DMS 273 treated with DMSO at 0.1 percent for 48 hours (cell line): ENCODE measurements around the gene CDC5L.
"Not testable (repeated sequence)": the region's sequence is repeated elsewhere in the genome, so short reads cannot be mapped to it uniquely, and the experiment has no call there.

Experiments
- DNase-seq: peaks from one replicate; lab custom pipeline; 2025; lab: John Stamatoyannopoulos, UW

CDC5L gene

DNA sequence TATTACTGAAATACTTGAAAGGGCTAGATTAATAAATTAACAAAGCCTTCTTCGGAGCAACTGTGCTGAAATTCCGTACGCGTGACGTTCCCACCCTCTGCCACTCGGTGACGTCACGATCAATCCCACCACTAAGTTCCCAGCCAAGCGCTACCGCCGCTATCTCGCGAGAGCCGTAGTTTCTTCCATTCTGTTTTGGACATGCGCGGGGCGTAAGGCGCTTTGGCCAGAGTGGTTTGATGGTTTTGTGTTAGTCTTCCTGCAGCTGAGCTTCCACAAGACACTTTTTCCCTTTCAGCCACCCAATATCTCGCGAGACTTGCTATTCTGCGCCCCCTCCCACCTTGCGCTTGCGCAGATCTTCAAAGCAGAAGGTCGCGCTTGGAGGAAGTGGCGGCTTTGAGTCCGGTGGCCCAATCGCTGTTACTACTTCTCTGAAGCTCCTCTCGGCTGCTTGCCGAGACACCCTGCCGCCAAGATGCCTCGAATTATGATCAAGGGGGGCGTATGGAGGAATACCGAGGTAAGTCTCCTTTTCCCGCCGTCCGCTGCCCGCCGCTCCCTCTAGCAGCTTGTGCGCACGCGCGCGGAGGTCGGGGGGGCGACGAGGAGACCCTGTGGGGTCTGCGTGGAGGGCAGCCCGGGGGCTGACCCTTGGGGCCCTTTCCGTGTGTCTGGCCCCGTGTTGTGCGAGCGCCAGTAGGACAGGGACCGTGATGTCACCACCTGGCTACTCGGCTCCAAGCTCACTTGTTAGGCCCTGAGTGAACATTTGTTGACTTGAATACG lies at the start of gene CDC5L:
CDC5L (plus strand) TSS at position 361 of the 789 bp plus-strand sequence; CDS start at position 479, 118 bp downstream.
- DNase-seq: peak; percentile 97

DNA sequence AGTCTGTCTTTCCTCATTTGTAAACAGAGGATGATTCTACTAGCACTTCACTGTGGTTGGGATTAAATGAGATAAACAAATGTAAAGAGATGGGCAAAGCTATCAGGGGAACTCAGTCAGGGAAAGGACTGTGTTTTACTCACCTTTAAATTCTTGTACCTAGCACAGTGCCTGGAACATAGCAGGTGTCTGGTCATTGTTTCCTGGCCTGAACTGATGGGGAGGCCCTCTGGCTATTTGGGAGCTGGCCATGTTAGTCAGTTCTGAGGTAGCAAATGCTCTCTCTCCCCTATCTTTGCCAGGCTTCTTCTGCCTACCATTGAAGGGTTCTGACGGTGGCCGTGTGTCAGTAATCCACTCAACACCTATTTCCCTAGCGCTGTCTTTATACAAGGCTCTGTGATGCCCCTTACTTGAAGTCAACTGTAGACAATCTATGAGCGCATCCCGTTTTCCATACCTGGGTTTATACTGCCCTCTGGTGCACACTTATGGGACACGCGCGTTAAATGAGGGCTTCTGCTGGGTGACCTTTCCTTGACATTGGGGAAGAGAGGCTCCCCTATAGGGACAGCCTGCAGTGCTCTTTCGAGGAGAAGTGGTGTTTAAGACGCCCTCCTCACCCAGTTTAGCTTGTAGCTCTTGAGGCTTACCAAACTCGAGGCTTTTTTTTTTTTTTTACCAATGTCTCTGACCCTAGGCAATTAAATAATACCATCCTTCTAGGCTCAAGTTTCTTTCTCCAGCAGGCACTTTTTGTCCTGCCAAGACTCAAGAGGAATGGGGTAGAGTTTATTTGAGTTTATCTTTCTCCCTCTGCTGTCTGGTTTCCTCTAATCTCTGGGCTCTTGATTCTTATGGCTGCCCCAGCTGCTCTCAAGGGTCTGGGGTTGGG lies 49.0 kb upstream of the CDC5L start:
- DNase-seq: peak; percentile 15

DNA sequence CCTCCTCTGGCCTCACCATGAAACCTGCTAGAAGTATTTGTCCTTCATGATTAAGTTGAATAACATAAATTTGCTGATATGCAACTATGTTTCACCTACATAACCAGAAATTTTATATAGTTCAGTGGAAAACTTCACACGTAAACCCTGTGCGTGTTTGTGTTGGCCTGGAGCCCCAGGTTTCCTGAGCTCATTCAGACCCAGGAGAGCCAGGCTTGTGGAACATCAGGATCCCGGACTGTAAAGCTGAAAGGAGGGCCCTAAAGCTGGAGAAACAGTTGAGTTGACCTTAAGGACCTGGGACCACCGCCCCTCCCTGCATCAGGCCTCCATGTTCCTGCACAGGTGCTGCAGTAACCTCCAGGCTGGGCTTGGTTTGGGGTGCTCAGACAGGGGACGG lies 48.2 kb upstream of the CDC5L start:
- no peak for DNase-seq

GRCh38 chr6:44339763-44340625 lies 47.5 kb upstream of the CDC5L start:
- no peak for DNase-seq

DNA sequence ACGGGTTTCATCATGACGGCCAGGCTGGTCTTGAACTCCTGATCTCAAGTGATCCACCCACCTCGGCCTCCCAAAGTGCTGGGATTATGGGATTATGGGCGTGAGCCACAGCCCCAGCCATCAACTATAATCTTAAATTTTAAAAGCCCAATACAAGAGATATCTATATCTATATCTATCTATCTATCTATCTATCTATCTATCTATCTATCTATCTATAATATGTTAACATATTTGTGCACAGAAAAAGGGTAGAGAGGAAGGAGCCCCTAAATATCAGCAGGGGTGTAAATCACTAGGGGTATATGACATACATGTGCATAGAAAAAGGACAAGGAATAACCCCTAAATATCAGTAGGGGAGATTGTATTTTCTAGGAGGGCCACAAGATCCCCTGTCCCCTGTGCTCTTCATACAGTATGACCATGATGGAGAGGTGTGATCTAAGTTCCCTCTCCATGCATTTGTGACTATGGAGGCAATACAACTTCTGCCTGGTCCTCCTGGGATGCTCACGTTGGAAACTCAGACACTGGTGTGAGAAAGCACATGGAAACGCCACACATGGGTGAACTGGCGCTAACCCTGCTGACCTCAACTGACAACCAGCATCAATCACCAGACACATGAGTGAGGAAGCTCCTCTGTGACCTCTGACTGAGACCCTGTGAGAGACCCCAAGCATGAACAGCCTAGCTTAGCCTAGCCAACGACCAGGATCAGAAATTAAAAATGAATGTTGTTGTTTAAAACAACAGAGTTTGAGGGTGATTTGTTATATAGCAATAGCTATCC lies 46.2 kb upstream of the CDC5L start:
- no peak for DNase-seq

GRCh38 chr6:44342052-44342451 lies 45.5 kb upstream of the CDC5L start:
- no peak for DNase-seq

DNA sequence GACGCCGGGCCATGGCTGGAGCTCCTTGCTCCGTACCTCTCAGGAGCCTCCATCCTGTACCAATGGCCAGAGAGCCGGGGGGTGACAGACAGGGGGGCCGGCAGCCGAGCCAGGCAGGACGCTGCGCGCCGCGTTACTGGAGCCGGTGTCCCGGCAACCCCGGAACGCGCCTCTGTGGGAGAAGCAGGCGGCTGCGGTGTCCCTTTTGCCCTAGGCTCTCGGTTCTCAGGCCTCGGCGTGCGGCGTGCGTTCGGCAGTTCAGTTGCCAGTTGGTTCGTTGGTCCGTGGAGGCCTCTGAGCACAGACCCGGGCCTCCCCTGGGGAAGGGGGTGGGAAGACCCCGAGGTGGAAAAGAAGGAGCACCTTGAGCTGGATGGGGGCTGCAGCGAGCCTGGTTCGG lies 45.0 kb upstream of the CDC5L start, which contains the start of gene SPATS1:
SPATS1 (plus strand) TSS at position 162 of the 400 bp plus-strand sequence. CDS start 446 bp downstream, outside the sequence.
- DNase-seq: no peak

DNA sequence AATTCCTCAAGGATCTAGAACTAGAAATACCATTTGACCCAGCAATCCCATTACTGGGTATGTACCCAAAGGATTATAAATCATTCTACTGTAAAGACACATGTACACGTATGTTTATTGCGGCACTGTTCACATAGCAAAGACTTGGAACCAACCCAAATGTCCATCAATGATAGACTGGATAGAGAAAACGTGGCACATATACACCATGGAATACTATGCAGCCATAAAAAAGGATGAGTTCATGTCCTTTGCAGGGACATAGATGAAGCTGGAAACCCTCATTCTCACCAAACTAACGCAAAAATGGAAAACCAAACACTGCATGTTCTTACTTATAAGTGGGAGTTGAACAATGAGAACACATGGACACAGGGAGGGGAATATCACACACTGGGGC lies 40.7 kb upstream of the CDC5L start:
- not testable (repeated sequence) for DNase-seq

DNA sequence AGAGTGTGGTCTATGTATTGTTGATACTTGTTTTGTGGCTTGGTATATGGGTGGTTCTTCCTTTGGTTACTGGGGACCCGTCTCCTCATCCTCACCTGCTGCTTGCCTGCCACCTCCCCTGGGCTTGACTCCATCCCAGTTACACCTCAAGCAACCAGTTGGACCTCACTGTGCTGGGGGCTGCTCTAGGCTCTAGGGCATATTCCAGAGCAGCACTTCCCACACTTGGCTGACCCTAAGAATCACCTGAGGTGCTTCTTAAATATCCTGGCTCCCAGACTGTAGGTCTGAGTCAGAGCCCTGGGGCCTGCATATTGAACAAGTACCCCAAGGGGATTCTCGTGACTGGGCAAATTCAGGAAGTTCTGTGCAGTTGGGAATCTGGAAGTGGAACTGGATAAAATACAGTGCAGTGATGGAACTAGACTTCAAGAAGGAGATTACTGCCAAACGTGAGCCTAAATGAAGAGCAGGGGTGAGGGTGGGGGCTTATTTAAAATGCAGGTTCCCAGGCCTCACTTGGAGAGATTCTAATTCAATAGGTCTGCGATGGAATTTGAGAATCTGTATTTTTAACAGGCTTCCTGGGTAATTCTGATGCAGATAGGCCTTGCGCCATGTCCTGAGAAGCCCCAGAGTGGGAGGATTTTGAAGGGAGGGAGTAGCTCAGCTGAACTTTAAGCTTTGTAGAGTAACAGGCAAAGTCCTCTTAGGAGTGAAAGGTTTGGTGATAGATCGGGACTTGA lies 37.4 kb upstream of the CDC5L start:
- DNase-seq: no peak

DNA sequence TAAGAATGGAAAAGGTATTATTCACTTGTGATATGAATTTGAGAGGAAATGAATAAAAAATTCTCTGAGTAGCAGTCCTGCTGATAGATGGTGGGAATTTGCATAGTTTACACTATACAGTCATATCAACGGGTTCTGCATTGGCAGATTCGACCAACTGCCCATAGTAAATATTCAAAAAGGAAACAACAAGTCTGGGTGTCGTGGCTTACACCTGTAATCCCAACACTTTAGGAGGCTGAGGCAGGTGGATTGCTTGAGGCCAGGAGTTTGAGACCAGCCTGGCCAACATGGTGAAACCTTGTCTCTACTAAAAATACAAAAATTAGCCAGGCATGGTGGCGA lies 36.9 kb upstream of the CDC5L start:
- not testable (repeated sequence) for DNase-seq

DNA sequence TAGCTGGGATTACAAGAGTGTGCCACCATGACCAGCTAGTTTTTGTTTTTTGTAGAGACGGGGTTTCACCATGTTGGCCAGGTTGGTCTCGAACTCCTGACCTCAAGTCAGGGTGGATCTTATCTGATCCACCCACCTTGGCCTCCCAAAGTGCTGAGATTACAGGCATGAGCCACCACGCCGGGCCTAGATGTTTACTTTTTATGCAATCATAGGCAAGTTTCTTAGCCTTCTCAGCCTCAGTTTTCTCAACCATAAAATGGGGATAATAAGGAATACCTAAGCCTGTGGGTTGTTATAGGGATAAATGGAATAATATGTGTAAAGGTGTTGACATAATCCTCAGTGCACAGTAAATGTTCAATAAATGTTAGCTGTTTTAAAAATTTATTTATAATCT lies 35.2 kb upstream of the CDC5L start:
- no peak for DNase-seq

DNA sequence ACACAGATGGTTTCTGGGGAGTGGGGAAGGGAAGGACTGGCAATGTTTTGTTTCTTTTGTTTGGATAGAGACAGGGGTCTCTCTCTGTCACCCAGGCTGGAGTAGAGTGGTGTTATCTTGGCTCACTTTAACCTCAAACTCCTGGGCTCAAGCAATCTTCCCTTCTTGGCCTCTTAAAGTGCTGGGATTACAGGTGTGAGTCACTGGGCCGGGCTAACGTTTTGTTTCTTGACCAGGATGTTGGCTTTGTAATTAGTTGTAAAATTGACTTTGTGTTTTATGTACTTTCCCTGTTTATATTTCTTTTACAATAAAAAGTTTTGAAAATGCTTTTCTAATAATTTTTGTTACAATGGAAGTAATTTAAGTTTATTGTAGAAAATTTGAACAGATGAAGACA lies 34.2 kb upstream of the CDC5L start:
- DNase-seq: no peak

GRCh38 chr6:44355640-44356039 lies 31.9 kb upstream of the CDC5L start:
- no peak for DNase-seq

DNA sequence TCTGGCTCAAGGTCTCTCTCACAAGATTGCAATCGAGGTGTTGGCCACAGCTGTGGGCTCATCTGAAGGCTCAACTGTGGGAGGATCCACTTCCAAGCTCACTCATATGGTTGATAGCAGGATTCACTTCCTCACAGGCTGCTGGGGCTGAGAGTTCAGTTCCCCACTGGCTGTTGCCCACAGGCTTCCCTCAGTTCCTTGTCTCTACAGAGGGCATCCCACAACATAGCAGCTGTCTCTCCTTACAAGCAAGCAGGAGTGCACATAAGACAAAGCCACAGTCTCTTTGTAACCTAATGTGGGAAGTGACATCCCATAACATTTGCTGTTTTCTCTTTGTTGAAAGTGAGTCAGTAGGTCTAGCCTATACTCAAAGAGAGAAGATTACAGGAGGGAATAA lies 31.0 kb upstream of the CDC5L start:
- DNase-seq: no peak

DNA sequence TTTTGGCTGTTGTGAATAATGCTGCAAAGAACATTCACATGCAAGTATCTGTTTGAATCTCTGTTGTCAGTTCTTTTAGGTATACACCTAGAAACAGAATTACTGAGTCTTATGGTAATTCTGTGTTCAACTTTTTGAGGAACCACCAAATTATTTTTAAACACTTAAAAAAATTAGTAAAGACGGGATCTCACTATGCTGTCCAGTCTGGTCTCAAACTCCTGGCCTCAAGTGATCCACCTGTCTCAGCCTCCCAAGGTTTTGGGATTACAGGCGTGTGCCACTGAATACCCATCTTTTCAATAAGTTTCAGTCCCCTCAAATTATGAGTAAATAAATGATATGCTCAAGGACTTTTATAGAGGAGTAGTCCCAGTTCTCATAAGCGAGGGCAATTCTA lies 27.5 kb upstream of the CDC5L start:
- no peak for DNase-seq

- DNase-seq: no peak
These were observed 25.6 kb upstream of the CDC5L start for GRCh38 chr6:44361947-44362346.

DNA sequence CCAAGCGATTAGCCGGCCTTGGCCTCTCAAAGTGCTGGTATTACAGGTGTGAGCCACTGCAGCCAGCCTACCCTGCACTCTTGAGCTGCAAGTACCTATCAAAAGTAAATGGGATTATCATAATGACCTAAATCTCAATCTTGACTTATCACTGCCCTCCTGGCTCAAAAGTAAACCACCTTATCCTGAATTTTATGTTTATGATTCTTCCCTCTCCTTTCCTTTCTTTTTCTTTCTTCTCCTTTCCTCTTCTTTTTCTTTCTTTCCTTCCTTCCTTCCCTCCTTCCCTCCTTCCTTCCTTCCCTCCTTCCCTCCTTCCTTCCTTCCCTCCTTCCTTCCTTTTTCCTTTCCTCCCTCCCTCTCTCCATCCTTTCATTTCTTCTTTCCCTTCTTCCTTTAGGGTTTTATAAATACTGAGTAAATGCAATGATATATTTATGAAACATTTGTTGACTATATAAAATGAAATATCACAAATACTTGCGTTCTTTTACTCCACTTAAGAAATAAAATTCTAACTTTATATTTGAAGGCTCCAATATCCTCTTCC lies 24.1 kb upstream of the CDC5L start:
- DNase-seq: no peak

DNA sequence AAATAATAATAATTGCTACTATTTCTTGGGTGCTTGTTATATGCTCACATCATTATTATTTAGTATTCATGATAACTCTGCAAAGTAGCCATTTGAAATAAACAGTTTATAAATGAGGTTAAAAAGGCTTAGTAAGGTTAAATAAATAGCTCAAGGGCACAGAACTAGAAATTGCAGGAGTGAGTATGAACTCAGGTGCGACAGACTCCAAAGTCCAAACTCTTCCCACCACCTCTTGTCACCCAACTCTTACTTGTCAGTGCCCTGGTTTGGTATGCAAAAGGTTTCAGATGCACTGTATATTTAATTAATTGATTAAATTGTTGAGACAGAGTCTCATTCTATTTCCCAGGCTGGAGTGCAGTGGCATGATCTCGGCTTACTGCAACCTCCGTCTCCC lies 20.7 kb upstream of the CDC5L start:
- DNase-seq: no peak

- no peak for DNase-seq
These were observed 19.8 kb upstream of the CDC5L start for GRCh38 chr6:44367681-44368080.

DNA sequence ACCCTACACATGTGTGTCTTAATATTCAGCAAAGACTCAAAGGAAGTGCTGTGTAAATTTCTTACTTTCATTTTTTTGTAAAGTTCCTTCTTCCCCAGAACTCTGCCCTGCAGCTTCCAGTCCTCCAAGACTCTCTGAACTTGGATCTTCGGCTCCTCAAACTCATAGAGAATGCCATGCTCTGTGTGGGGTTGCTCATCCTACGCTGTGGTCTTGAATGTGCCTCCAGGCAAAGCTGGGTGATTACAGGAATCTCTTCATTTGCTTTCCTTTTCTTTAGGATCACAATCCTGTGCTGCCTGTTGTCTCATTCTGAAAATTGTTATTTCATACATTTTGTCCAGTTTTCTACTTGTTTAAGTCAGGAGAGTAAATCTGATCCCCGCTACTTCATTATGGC lies 14.5 kb upstream of the CDC5L start:
- no peak for DNase-seq
